Gastroesophageal sphincter (tissue), 4 donors: ENCODE data around the gene SUN3. TPM values are rescaled to one million over a fixed set of nuclear protein-coding genes. Genes with fewer than 3 reads are reported as not detected.
A peak's percentile ranks its signal among the peaks of the same experiment; 100 is the strongest.

ENCODE experiments used
- ATAC-seq: fragments of 150-250 bp; one replicate; pipeline ENCODE4 v1.9.1; 2016; ENCODE audit warnings: mild to moderate bottlenecking, moderate library complexity
- H3K27ac ChIP-seq, 4 donors: fragments of 200-600 bp; sonication (generic) in 3 of 4; 1 replicate in 3 of 4; 2 replicates in 1 of 4; pipeline ENCODE4 v1.5.1; 2016 to 2019
- H3K27me3 ChIP-seq: fragments of 200-600 bp; sonication (generic); one replicate; pipeline ENCODE4 v1.5.1; 2019
- H3K36me3 ChIP-seq, 2 donors: fragments of 200-600 bp; sonication (generic); one replicate each; pipeline ENCODE4 v1.5.1; 2019; ENCODE audit warnings: control low read depth in 1 of 2
- H3K4me1 ChIP-seq, 3 donors: fragments of 200-600 bp; sonication (generic); 1 replicate in 2 of 3; 2 replicates in 1 of 3; pipeline ENCODE4 v1.5.1; 2016 to 2019; ENCODE audit warnings: control low read depth in 2 of 3
- H3K4me3 ChIP-seq, 2 donors: fragments of 200-600 bp; sonication (generic); one replicate each; pipeline ENCODE4 v1.5.1; 2019; ENCODE audit warnings: mild to moderate bottlenecking in 1 of 2, moderate library complexity in 1 of 2
- H3K9me3 ChIP-seq, 3 donors: fragments of 200-600 bp; sonication (generic); one replicate each; pipeline ENCODE4 v1.5.1; 2017 to 2019; ENCODE audit warnings: control low read depth in 2 of 3
- CTCF ChIP-seq, 4 experiments: fragments of 200-600 bp in 2 of 4; fragments of 450-650 bp in 2 of 4; sonication (generic) in 1 of 4; IDR thresholded peaks; one replicate each; pipeline ENCODE4 v1.5.1; 2017 to 2019; ENCODE audit warnings: antibody characterized with exemption in 4 of 4, mild to moderate bottlenecking in 2 of 4, moderate library complexity in 2 of 4
- EP300 ChIP-seq: sonication (generic); formaldehyde crosslinking; IDR thresholded peaks from one replicate; pipeline ENCODE4 v1.6.1; 2017; ENCODE audit warnings: antibody characterized with exemption, mild to moderate bottlenecking
- POLR2A ChIP-seq, 2 donors: fragments of 450-650 bp; IDR thresholded peaks; one replicate each; pipeline ENCODE4 v1.6.1; 2017; ENCODE audit warnings: antibody characterized with exemption in 2 of 2, mild to moderate bottlenecking in 2 of 2, moderate library complexity in 1 of 2
- POLR2AphosphoS5 ChIP-seq: sonication (generic); formaldehyde crosslinking; IDR thresholded peaks from one replicate; pipeline ENCODE4 v1.6.1; 2017; ENCODE audit warnings: antibody characterized with exemption
- WGBS, 2 donors: methylation state at CpG; one replicate each; pipeline ENCODE4 v1.1.5; 2018; ENCODE audit warnings: low coverage in 1 of 2; 5-methylcytosine and 5-hydroxymethylcytosine counted together
- total RNA-seq, 4 donors: library from RNA; depleted of rRNA; stranded (reverse); fragments of >200 nt; gene quantifications; one replicate each; pipeline ENCODE4 v1.1.0, GENCODE V29; 2016

SUN3 gene
- total RNA-seq, 4 donors from 2014 or later, result not detected

GRCh38 chr7:48035967-48036478 is 7.1 kb upstream of the SUN3 start:
- peaks cover 0 to 16% (median 7%) of the 10 kb centered on the region in 3 donors for H3K4me1 ChIP-seq
- no peak overlapping the region for H3K27ac ChIP-seq
- WGBS, 2 donors, result 0% methylated on average over 2 to 3 of the region's 42 CpGs
- TF ChIP-seq EP300 (no peak), CTCF (IDR thresholded peaks at IDR 0.05) (no peak), POLR2A (IDR thresholded peaks at IDR 0.05) (no peak), POLR2AphosphoS5 (no peak)
- peaks cover 27% of the 10 kb centered on the region for H3K27me3 ChIP-seq
- peak overlapping the region; percentile 11 to 55 for H3K4me3 ChIP-seq
- no peaks in the 10 kb centered on the region for H3K9me3 ChIP-seq
- peak; percentile 4 for ATAC-seq
- no peaks in the 10 kb centered on the region for H3K36me3 ChIP-seq

DNA sequence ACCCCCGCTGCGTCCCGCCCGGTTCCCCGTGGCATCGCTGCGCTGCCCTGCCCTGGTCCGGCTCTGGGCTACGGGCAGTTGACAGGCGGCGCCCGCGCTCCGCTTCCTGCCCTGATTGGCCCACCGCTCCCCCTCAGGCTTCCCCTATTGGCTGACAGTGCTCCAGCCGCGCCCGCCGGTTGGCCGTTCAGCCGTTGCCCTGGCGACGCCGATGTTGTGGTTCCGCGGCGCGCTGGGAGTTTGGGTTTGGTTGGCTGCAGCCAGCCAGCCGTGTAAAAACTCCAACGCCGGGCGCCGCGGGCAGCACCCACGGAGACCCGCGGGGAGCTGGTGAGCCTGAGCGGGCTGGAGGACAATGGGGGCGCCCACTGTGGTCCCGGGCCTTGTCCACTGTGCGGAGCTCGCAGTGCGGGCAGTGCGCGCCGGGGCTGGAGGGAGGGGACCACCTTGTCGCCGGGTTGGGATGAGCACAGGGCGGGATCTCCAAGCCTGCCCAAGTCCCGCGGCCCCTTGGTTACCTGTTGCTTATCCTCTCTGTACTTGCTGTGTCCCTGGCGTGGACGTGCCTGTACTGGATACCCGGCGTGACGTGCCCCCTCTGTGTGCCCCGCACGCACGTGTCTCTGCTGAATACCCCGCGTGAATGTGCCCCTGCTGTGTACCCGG is 6.5 kb upstream of the SUN3 start, which contains the start of gene C7orf57:
Gene C7orf57 (plus strand): TSS at position 243 of the 666 bp plus-strand sequence. CDS start 766 bp downstream, outside the sequence.
- 0% methylated on average over 1 of the region's 62 CpGs; no CpG with 5 or more reads in 1 of the 2 donors for WGBS, 2 donors
- no peak for TF ChIP-seq POLR2A (IDR thresholded peaks at IDR 0.05)
- no peak for TF ChIP-seq POLR2AphosphoS5
- TF ChIP-seq EP300, result no peak
- TF ChIP-seq CTCF (IDR thresholded peaks at IDR 0.05), result peak in 2 of 4 experiments; percentile 13 to 50

GRCh38 chr7:48033922-48034321 is 5.0 kb upstream of the SUN3 start:
- 62 to 70% methylated on average over 2 to 3 of the region's 5 CpGs for WGBS, 2 donors
- no peak overlapping the region for H3K4me3 ChIP-seq
- H3K4me1 ChIP-seq, result peaks cover 0 to 16% (median 7%) of the 10 kb centered on the region in 3 donors

More for the DNA sequence above, 6.5 kb upstream of the SUN3 start, which contains the start of gene C7orf57:
- peak; percentile 98 for ATAC-seq
- no peaks in the 10 kb centered on the region for H3K36me3 ChIP-seq
- H3K27ac ChIP-seq, result no peak within 1 kb of the TSS
- H3K9me3 ChIP-seq, result no peaks in the 10 kb centered on the region
- peak within 1 kb of the TSS; percentile 11 to 55 for H3K4me3 ChIP-seq
- H3K27me3 ChIP-seq, result peaks cover 27% of the 10 kb centered on the region
- peaks cover 0 to 16% (median 7%) of the 10 kb centered on the region in 3 donors for H3K4me1 ChIP-seq

DNA sequence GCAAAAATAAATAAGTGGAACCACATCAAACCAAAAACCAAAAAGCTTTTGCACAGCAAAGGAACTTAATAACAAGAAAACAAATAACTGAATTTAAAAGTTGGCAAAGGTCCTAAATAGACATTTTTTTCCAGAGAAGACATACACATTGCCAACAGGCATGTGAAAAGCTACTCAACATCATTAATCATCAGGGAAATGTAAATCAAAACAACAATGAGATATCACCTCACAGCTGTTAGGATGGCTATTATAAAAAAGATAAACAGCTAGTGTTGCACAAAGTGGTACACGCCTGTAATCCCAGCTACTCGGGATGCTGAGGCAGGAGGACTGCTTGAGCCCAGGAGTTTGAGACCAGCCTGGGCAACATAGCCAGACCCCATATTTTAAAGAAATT is 2.2 kb upstream of the SUN3 start:
- TF ChIP-seq POLR2AphosphoS5 (no peak), EP300 (no peak), POLR2A (IDR thresholded peaks at IDR 0.05) (no peak), CTCF (IDR thresholded peaks at IDR 0.05) (no peak)
- no peaks in the 10 kb centered on the region for H3K36me3 ChIP-seq
- no peak overlapping the region for H3K27ac ChIP-seq
- H3K4me1 ChIP-seq, result peaks cover 0 to 13% (median 6%) of the 10 kb centered on the region in 3 donors
- peaks cover 25% of the 10 kb centered on the region for H3K27me3 ChIP-seq
- ATAC-seq, result no peak
- no peaks in the 10 kb centered on the region for H3K9me3 ChIP-seq
- H3K4me3 ChIP-seq, result no peak overlapping the region
- 27 to 56% methylated on average over 2 of the region's 2 CpGs for WGBS, 2 donors

More at GRCh38 chr7:48033922-48034321, 5.0 kb upstream of the SUN3 start:
- Histone ChIP-seq H3K36me3 (no peaks in the 10 kb centered on the region), H3K27me3 (peaks cover 34% of the 10 kb centered on the region), H3K27ac (no peak overlapping the region), H3K9me3 (no peaks in the 10 kb centered on the region)
- ATAC-seq, result no peak
- TF ChIP-seq CTCF (IDR thresholded peaks at IDR 0.05) (no peak), EP300 (no peak), POLR2A (IDR thresholded peaks at IDR 0.05) (no peak), POLR2AphosphoS5 (no peak)

GRCh38 chr7:48025624-48026023 is 3.3 kb downstream of the SUN3 start:
- WGBS, 2 donors, result 56 to 62% methylated on average over 5 of the region's 5 CpGs
- Histone ChIP-seq H3K9me3 (peaks cover 0 to 4% (median 0%) of the 10 kb centered on the region in 3 donors), H3K27me3 (peaks cover 7% of the 10 kb centered on the region)

More at GRCh38 chr7:48025624-48026023, 3.3 kb downstream of the SUN3 start:
- Histone ChIP-seq H3K4me1 (no peaks in the 10 kb centered on the region), H3K4me3 (no peak overlapping the region), H3K36me3 (no peaks in the 10 kb centered on the region), H3K27ac (no peak overlapping the region)
- no peak for TF ChIP-seq POLR2A (IDR thresholded peaks at IDR 0.05)
- no peak for TF ChIP-seq POLR2AphosphoS5
- no peak for TF ChIP-seq CTCF (IDR thresholded peaks at IDR 0.05)
- no peak for TF ChIP-seq EP300
- no peak for ATAC-seq
